Measurements from ENCODE around the gene TPH2.

GRCh38 chr12:72075401-72075800 lies 136.8 kb downstream of the TPH2 start:
- TF ChIP-seq, protein P1, sequence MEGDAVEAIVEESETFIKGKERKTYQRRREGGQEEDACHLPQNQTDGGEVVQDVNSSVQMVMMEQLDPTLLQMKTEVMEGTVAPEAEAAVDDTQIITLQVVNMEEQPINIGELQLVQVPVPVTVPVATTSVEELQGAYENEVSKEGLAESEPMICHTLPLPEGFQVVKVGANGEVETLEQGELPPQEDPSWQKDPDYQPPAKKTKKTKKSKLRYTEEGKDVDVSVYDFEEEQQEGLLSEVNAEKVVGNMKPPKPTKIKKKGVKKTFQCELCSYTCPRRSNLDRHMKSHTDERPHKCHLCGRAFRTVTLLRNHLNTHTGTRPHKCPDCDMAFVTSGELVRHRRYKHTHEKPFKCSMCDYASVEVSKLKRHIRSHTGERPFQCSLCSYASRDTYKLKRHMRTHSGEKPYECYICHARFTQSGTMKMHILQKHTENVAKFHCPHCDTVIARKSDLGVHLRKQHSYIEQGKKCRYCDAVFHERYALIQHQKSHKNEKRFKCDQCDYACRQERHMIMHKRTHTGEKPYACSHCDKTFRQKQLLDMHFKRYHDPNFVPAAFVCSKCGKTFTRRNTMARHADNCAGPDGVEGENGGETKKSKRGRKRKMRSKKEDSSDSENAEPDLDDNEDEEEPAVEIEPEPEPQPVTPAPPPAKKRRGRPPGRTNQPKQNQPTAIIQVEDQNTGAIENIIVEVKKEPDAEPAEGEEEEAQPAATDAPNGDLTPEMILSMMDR (IDR thresholded peaks at IDR 0.05): no peak
- no peak for TF ChIP-seq POLR2A (IDR thresholded peaks at IDR 0.05)
- no peak for TF ChIP-seq EP300 (IDR thresholded peaks at IDR 0.05)
